Testis (tissue), 3 donors: ENCODE data around the gene STK35. TPM values are rescaled to one million over a fixed set of nuclear protein-coding genes. Genes with fewer than 3 reads are reported as not detected.

ENCODE experiments used
- DNase-seq: peaks from one replicate; pipeline ENCODE4 v3.0.0-alpha.2; 2019
- H3K27ac ChIP-seq, 2 donors: fragments of 200-600 bp; sonication (generic); one replicate each; pipeline ENCODE4 v1.5.1; 2019
- H3K27me3 ChIP-seq: fragments of 200-600 bp; sonication (generic); one replicate; pipeline ENCODE4 v1.5.1; 2019
- H3K36me3 ChIP-seq: fragments of 200-600 bp; sonication (generic); one replicate; pipeline ENCODE4 v1.5.1; 2017; ENCODE audit warnings: low read depth; ENCODE audit errors: missing control alignments
- H3K4me1 ChIP-seq: fragments of 200-600 bp; sonication (generic); one replicate; pipeline ENCODE4 v1.5.1; 2019
- H3K4me3 ChIP-seq, 2 donors: fragments of 200-600 bp; sonication (generic); one replicate each; pipeline ENCODE4 v1.5.1; 2017 to 2019
- H3K9me3 ChIP-seq: fragments of 200-600 bp; sonication (generic); one replicate; pipeline ENCODE4 v1.5.1; 2017
- CTCF ChIP-seq, 3 experiments: fragments of 450-650 bp in 2 of 3; fragments of 200-600 bp in 1 of 3; sonication (generic) in 1 of 3; IDR thresholded peaks; one replicate each; pipeline ENCODE4 v1.5.1; 2016 to 2019; ENCODE audit warnings: antibody characterized with exemption in 3 of 3, mild to moderate bottlenecking in 2 of 3, moderate library complexity in 1 of 3
- POLR2A ChIP-seq: fragments of 450-650 bp; IDR thresholded peaks from one replicate; pipeline ENCODE4 v1.6.1; 2017; ENCODE audit warnings: antibody characterized with exemption, mild to moderate bottlenecking, moderate library complexity
- WGBS, 2 donors: methylation state at CpG; one replicate each; pipeline ENCODE4 v1.1.5; 2018; 5-methylcytosine and 5-hydroxymethylcytosine counted together
- intact Hi-C: fragments of 100-400 bp; cut with DNase I; formaldehyde crosslinking; loops from one replicate; pipeline ENCODE4 v1.15.1; 2023; ENCODE audit warnings: low total_unique reads
- polyA plus RNA-seq: library from polyadenylated mRNA; stranded (reverse); fragments of 350-450 nt; fragmentation: Illumina TruSeq; extraction: RNeasy Lipid Tissue Mini Kit (QIAGEN cat#74804); gene quantifications from one replicate; pipeline ENCODE4 v1.2.3, GENCODE V29; 2014; ENCODE audit warnings: low read depth, low replicate concordance; ENCODE audit not compliant: insufficient read depth
- total RNA-seq, 2 donors: library from RNA; depleted of rRNA; stranded (reverse); fragments of >200 nt; gene quantifications; one replicate each; pipeline ENCODE4 v1.2.3, GENCODE V29; 2016

Gene STK35
- total and polyA plus RNA-seq, 3 donors from 2014 or later, result 46.3 to 82.8 (median 73.0) TPM

GRCh38 chr20:2109425-2110210 is 8.0 kb downstream of the STK35 start:
- Histone ChIP-seq H3K27me3 (no peaks in the 10 kb centered on the region), H3K9me3 (no peaks in the 10 kb centered on the region), H3K27ac (no peak overlapping the region), H3K4me1 (peaks cover 31% of the 10 kb centered on the region), H3K4me3 (no peak overlapping the region), H3K36me3 (no peaks in the 10 kb centered on the region)
- peak; percentile 75 for DNase-seq
- intact Hi-C loops, result no loop called here
- WGBS, 2 donors, result 47 to 57% methylated on average over 6 of the region's 6 CpGs
- TF ChIP-seq CTCF (IDR thresholded peaks at IDR 0.05) (no peak), POLR2A (no peak)

DNA sequence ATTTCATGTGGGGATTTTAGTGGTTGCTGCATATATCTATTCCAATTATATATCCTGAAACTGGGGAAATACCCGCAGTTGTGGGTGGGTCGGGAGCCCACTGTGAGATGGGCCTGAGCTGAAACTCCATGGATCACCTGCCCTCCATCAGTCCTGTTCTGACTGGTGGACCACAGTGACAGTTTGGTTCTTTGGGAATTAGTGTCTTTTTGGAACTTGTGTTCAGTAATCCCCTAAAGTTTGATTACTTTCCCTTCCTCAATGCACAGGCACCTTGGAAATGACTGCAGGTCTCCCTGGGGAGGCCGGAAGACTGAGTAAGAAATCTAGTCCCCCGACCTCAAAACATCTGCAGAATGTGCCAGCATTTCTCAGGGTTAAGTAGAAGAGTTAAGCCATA is 11.3 kb downstream of the STK35 start:
- peaks cover 32% of the 10 kb centered on the region for H3K4me1 ChIP-seq
- H3K27ac ChIP-seq, result no peak overlapping the region
- intact Hi-C loops, result no loop called here
- H3K36me3 ChIP-seq, result no peaks in the 10 kb centered on the region
- DNase-seq, result no peak
- no peak overlapping the region for H3K4me3 ChIP-seq
- WGBS, 2 donors, result 87 to 94% methylated on average over 4 of the region's 4 CpGs
- no peaks in the 10 kb centered on the region for H3K27me3 ChIP-seq
- no peaks in the 10 kb centered on the region for H3K9me3 ChIP-seq
- no peak for TF ChIP-seq CTCF (IDR thresholded peaks at IDR 0.05)

DNA sequence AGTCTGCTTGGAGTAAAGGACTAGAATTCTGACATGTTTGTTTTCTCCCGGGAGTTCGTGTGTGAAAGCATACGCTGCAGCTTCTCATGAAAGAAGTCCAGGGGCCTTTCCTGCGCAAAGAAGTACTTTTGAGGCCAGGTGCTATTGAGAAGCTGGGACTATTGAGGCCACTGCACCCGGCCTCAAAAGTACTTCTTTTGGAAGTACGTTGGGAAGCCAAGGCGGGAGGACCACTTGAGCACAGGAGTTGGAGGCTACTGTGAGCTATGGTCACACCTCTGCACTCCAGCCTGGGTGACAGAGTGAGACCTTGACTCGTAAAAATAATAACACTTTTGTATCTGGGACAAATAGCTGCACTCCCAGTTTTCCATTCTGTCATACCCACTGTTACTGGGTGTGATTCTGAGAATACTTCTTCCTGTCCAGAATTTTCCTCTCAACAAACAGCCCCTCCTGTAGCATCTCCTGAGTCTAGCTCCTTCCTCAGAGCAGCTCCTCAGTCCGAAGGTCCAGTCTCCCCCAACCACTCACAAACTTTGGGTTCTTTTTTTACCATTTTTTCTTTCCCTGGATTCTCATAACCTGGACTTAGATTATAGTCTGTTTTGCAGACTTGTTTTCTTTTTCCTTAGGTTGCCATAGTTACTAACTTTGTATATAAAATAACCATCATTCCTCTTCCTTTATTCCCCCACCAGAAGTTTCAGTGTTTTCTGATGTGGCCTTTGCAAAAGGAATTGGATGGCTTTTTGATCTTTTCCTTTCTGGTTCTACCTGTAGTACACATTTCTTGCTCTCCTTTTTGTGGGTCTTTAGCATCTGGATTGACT is 12.7 kb downstream of the STK35 start:
- Histone ChIP-seq H3K4me3 (no peak overlapping the region), H3K27ac (no peak overlapping the region), H3K27me3 (no peaks in the 10 kb centered on the region), H3K4me1 (peaks cover 22% of the 10 kb centered on the region), H3K36me3 (no peaks in the 10 kb centered on the region), H3K9me3 (no peaks in the 10 kb centered on the region)
- no peak for DNase-seq
- intact Hi-C loops, result no loop called here
- no peak for TF ChIP-seq POLR2A
- TF ChIP-seq CTCF (IDR thresholded peaks at IDR 0.05), result no peak
- 72 to 80% methylated on average over 6 to 9 of the region's 9 CpGs for WGBS, 2 donors

DNA sequence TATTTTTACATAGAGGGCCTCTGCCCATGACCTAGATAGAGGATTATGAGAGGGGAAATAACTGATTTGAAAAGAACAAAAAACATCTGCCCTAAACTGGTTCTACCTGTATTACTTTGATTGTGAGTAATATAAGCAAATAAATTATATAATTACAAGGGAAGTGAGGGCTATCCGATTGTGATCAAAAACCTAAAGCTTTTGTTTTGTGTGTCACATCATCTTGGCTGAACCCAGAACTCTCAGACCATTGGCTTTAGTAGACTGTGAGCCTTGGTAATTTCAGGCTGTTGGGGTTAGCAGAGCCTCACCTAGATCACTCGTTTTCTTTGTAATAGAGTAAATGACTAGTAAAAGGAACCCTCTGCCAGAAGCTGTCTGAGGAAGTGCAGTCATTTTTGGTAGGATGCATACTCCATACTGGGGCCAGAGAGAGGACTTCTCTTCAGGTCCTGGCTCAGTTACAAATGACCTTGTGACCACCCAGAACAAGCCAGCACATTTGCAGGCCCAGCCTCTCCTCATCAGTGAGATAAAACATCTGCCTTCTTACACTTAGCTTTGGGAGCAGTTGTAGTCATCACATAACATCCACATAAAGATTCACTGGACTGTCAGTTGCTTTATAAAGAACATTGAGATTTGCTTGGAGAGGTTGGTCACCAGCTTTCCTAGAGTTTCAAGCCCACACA is 13.5 kb downstream of the STK35 start:
- Histone ChIP-seq H3K27me3 (no peaks in the 10 kb centered on the region), H3K27ac (no peak overlapping the region), H3K36me3 (no peaks in the 10 kb centered on the region), H3K9me3 (no peaks in the 10 kb centered on the region), H3K4me1 (peaks cover 17% of the 10 kb centered on the region), H3K4me3 (no peak overlapping the region)
- intact Hi-C loops, result no loop called here
- TF ChIP-seq CTCF (IDR thresholded peaks at IDR 0.05), result no peak
- no peak for TF ChIP-seq POLR2A
- WGBS, 2 donors, result 52 to 58% methylated on average over 2 of the region's 2 CpGs
- peak; percentile 56 for DNase-seq
